ENCODE measurements around the gene RAB5B.

Gene RAB5B

GRCh38 chr12:55930771-55931316 is 43.0 kb upstream of the RAB5B start, which contains the start of gene DGKA:
Gene DGKA (plus strand): TSS chr12:55931162. CDS start chr12:55936504, 5,342 bp downstream.
- Histone ChIP-seq H3K4me3 (ENCODE audit: insufficient read depth in 1 of 2, low read depth in 1 of 2, low read length in 2 of 2) (peak within 1 kb of the TSS; percentile 65 to 84), H3K4ac (ENCODE audit: low read depth in 1 of 2, low read length in 2 of 2) (peak within 1 kb of the TSS; percentile 62 to 88), H2BK120ac (ENCODE audit: low read depth, low read length) (peak within 1 kb of the TSS; percentile 39), H2AK5ac (ENCODE audit: low read length, severe bottlenecking) (peak within 1 kb of the TSS; percentile 32), H2BK12ac (ENCODE audit: low read length in 2 of 2) (peak within 1 kb of the TSS; percentile 67 to 92), H3K36me3 (ENCODE audit: control insufficient read depth in 1 of 2, insufficient read depth in 2 of 2, low read depth in 1 of 2, low read length in 2 of 2) (no peaks in the 10 kb centered on the region), H3K14ac (ENCODE audit: low read length in 2 of 2) (no peak within 1 kb of the TSS), H3K4me2 (ENCODE audit: low read length, poor library complexity, severe bottlenecking) (peak within 1 kb of the TSS; percentile 97), H2AFZ (ENCODE audit: low read depth, low read length) (peak within 1 kb of the TSS; percentile 8), H3K9ac (ENCODE audit: low read length) (peak within 1 kb of the TSS; percentile 90), H3K27me3 (ENCODE audit: control insufficient read depth in 1 of 2, insufficient read depth in 1 of 2, low read length in 2 of 2) (no peaks in the 10 kb centered on the region), H3K27ac (ENCODE audit: low read length, poor library complexity, severe bottlenecking) (peak within 1 kb of the TSS; percentile 46), H2BK5ac (ENCODE audit: low read depth, low read length, poor library complexity, severe bottlenecking) (peak within 1 kb of the TSS; percentile 53), H4K91ac (ENCODE audit: low read length) (peak within 1 kb of the TSS; percentile 84), H2BK15ac (ENCODE audit: low read depth, poor library complexity, severe bottlenecking) (peak within 1 kb of the TSS; percentile 35), H3K79me1 (replicated peaks; ENCODE audit: low read length, poor library complexity, severe bottlenecking) (peaks cover 19% of the 10 kb centered on the region), H3K9me3 (ENCODE audit: control insufficient read depth, low read length) (no peaks in the 10 kb centered on the region), H4K8ac (ENCODE audit: low read length) (peak within 1 kb of the TSS; percentile 93), H3K23ac (ENCODE audit: low read length in 2 of 2) (no peak within 1 kb of the TSS), H3K4me1 (ENCODE audit: control insufficient read depth, insufficient read depth, low read depth, low read length) (peaks cover 19% of the 10 kb centered on the region), H3K18ac (ENCODE audit: low read depth in 1 of 2, low read length in 2 of 2) (peak within 1 kb of the TSS; percentile 69 to 76)
- WGBS, result 100% methylated on average over 1 of the region's 3 CpGs
- DNase-seq, result peak; percentile 83

- peaks cover 19% of the 10 kb centered on the region for H3K4me1 ChIP-seq (ENCODE audit: control insufficient read depth, insufficient read depth, low read depth, low read length)
- H3K27ac ChIP-seq (ENCODE audit: low read length, poor library complexity, severe bottlenecking), result peak overlapping the region; percentile 46
- H3K14ac ChIP-seq (ENCODE audit: low read length in 2 of 2), result no peak overlapping the region
- H3K79me1 ChIP-seq (replicated peaks; ENCODE audit: low read length, poor library complexity, severe bottlenecking), result peaks cover 19% of the 10 kb centered on the region
- peak overlapping the region; percentile 42 to 92 for H2BK12ac ChIP-seq (ENCODE audit: low read length in 2 of 2)
- peak overlapping the region; percentile 9 to 76 for H3K18ac ChIP-seq (ENCODE audit: low read depth in 1 of 2, low read length in 2 of 2)
- H4K8ac ChIP-seq (ENCODE audit: low read length), result peak overlapping the region; percentile 93
- peak overlapping the region; percentile 35 for H2BK15ac ChIP-seq (ENCODE audit: low read depth, poor library complexity, severe bottlenecking)
- peak overlapping the region; percentile 65 to 84 for H3K4me3 ChIP-seq (ENCODE audit: insufficient read depth in 1 of 2, low read depth in 1 of 2, low read length in 2 of 2)
- no peak overlapping the region for H2BK120ac ChIP-seq (ENCODE audit: low read depth, low read length)
- H2BK5ac ChIP-seq (ENCODE audit: low read depth, low read length, poor library complexity, severe bottlenecking), result no peak overlapping the region
- peak overlapping the region; percentile 5 to 88 for H3K4ac ChIP-seq (ENCODE audit: low read depth in 1 of 2, low read length in 2 of 2)
- H3K4me2 ChIP-seq (ENCODE audit: low read length, poor library complexity, severe bottlenecking), result peak overlapping the region; percentile 85
- no peaks in the 10 kb centered on the region for H3K36me3 ChIP-seq (ENCODE audit: control insufficient read depth in 1 of 2, insufficient read depth in 2 of 2, low read depth in 1 of 2, low read length in 2 of 2)
- peak overlapping the region; percentile 90 for H3K9ac ChIP-seq (ENCODE audit: low read length)
- H3K23ac ChIP-seq (ENCODE audit: low read length in 2 of 2), result no peak overlapping the region
- H3K27me3 ChIP-seq (ENCODE audit: control insufficient read depth in 1 of 2, insufficient read depth in 1 of 2, low read length in 2 of 2), result no peaks in the 10 kb centered on the region
- DNase-seq, result no peak
- peak overlapping the region; percentile 8 for H2AFZ ChIP-seq (ENCODE audit: low read depth, low read length)
- peak overlapping the region; percentile 84 for H4K91ac ChIP-seq (ENCODE audit: low read length)
- WGBS, result 36% methylated on average over 10 of the region's 10 CpGs
- H2AK5ac ChIP-seq (ENCODE audit: low read length, severe bottlenecking), result peak overlapping the region; percentile 32
- no peaks in the 10 kb centered on the region for H3K9me3 ChIP-seq (ENCODE audit: control insufficient read depth, low read length)
Measured at GRCh38 chr12:55931317-55931779, 42.5 kb upstream of the RAB5B start.

- Histone ChIP-seq H3K79me1 (replicated peaks; ENCODE audit: low read length, poor library complexity, severe bottlenecking) (peaks cover 19% of the 10 kb centered on the region), H3K14ac (ENCODE audit: low read length in 2 of 2) (no peak overlapping the region), H3K27ac (ENCODE audit: low read length, poor library complexity, severe bottlenecking) (peak overlapping the region; percentile 46), H4K91ac (ENCODE audit: low read length) (peak overlapping the region; percentile 84), H3K23ac (ENCODE audit: low read length in 2 of 2) (peak overlapping the region in 1 of 2 experiments; percentile 65), H4K8ac (ENCODE audit: low read length) (peak overlapping the region; percentile 69), H3K4me2 (ENCODE audit: low read length, poor library complexity, severe bottlenecking) (peak overlapping the region; percentile 97), H3K9me3 (ENCODE audit: control insufficient read depth, low read length) (no peaks in the 10 kb centered on the region), H3K36me3 (ENCODE audit: control insufficient read depth in 1 of 2, insufficient read depth in 2 of 2, low read depth in 1 of 2, low read length in 2 of 2) (peaks cover 0 to 3% of the 10 kb centered on the region in 2 experiments), H3K18ac (ENCODE audit: low read depth in 1 of 2, low read length in 2 of 2) (peak overlapping the region; percentile 34 to 76), H2BK12ac (ENCODE audit: low read length in 2 of 2) (peak overlapping the region; percentile 10 to 31), H3K4ac (ENCODE audit: low read depth in 1 of 2, low read length in 2 of 2) (peak overlapping the region; percentile 12 to 88), H2AFZ (ENCODE audit: low read depth, low read length) (peak overlapping the region; percentile 1), H2BK5ac (ENCODE audit: low read depth, low read length, poor library complexity, severe bottlenecking) (no peak overlapping the region), H2BK120ac (ENCODE audit: low read depth, low read length) (peak overlapping the region; percentile 39), H3K27me3 (ENCODE audit: control insufficient read depth in 1 of 2, insufficient read depth in 1 of 2, low read length in 2 of 2) (no peaks in the 10 kb centered on the region), H2AK5ac (ENCODE audit: low read length, severe bottlenecking) (no peak overlapping the region), H2BK15ac (ENCODE audit: low read depth, poor library complexity, severe bottlenecking) (peak overlapping the region; percentile 71), H3K4me3 (ENCODE audit: insufficient read depth in 1 of 2, low read depth in 1 of 2, low read length in 2 of 2) (peak overlapping the region; percentile 65 to 84), H3K9ac (ENCODE audit: low read length) (peak overlapping the region; percentile 90), H3K4me1 (ENCODE audit: control insufficient read depth, insufficient read depth, low read depth, low read length) (peaks cover 19% of the 10 kb centered on the region)
- 2% methylated on average over 48 of the region's 60 CpGs for WGBS
- DNase-seq, result peak; percentile 60
Measured at GRCh38 chr12:55931780-55932550, 41.9 kb upstream of the RAB5B start.

GRCh38 chr12:55932551-55932910 is 41.3 kb upstream of the RAB5B start:
- H2BK5ac ChIP-seq (ENCODE audit: low read depth, low read length, poor library complexity, severe bottlenecking), result no peak overlapping the region
- H3K23ac ChIP-seq (ENCODE audit: low read length in 2 of 2), result no peak overlapping the region
- H2BK12ac ChIP-seq (ENCODE audit: low read length in 2 of 2), result peak overlapping the region in 1 of 2 experiments; percentile 25
- peak overlapping the region; percentile 1 for H2AFZ ChIP-seq (ENCODE audit: low read depth, low read length)
- H3K27ac ChIP-seq (ENCODE audit: low read length, poor library complexity, severe bottlenecking), result no peak overlapping the region
- no peak overlapping the region for H3K14ac ChIP-seq (ENCODE audit: low read length in 2 of 2)
- no peak overlapping the region for H3K4ac ChIP-seq (ENCODE audit: low read depth in 1 of 2, low read length in 2 of 2)
- no peaks in the 10 kb centered on the region for H3K27me3 ChIP-seq (ENCODE audit: control insufficient read depth in 1 of 2, insufficient read depth in 1 of 2, low read length in 2 of 2)
- H2BK15ac ChIP-seq (ENCODE audit: low read depth, poor library complexity, severe bottlenecking), result no peak overlapping the region
- H4K8ac ChIP-seq (ENCODE audit: low read length), result peak overlapping the region; percentile 27
- DNase-seq, result peak; percentile 52
- peak overlapping the region; percentile 97 for H3K4me2 ChIP-seq (ENCODE audit: low read length, poor library complexity, severe bottlenecking)
- no peak overlapping the region for H2BK120ac ChIP-seq (ENCODE audit: low read depth, low read length)
- no peak overlapping the region for H4K91ac ChIP-seq (ENCODE audit: low read length)
- peak overlapping the region in 1 of 2 experiments; percentile 69 for H3K18ac ChIP-seq (ENCODE audit: low read depth in 1 of 2, low read length in 2 of 2)
- peak overlapping the region; percentile 90 for H3K9ac ChIP-seq (ENCODE audit: low read length)
- no peak overlapping the region for H2AK5ac ChIP-seq (ENCODE audit: low read length, severe bottlenecking)
- H3K4me1 ChIP-seq (ENCODE audit: control insufficient read depth, insufficient read depth, low read depth, low read length), result peaks cover 19% of the 10 kb centered on the region
- no peaks in the 10 kb centered on the region for H3K9me3 ChIP-seq (ENCODE audit: control insufficient read depth, low read length)
- H3K36me3 ChIP-seq (ENCODE audit: control insufficient read depth in 1 of 2, insufficient read depth in 2 of 2, low read depth in 1 of 2, low read length in 2 of 2), result peaks cover 0 to 8% of the 10 kb centered on the region in 2 experiments
- H3K79me1 ChIP-seq (replicated peaks; ENCODE audit: low read length, poor library complexity, severe bottlenecking), result peaks cover 19% of the 10 kb centered on the region
- peak overlapping the region; percentile 65 to 84 for H3K4me3 ChIP-seq (ENCODE audit: insufficient read depth in 1 of 2, low read depth in 1 of 2, low read length in 2 of 2)
- WGBS, result 11% methylated on average over 4 of the region's 4 CpGs

Data from mesenchymal stem cell (in vitro differentiated cells and primary cell).